HG02642 (cell line): ENCODE measurements around the gene IGF1.

Experiments
- ATAC-seq: cut with Tn5 transposase; IDR thresholded peaks from one replicate; pipeline ENCODE4 v1.9.1; 2021; ENCODE audit warnings: mild to moderate bottlenecking; ENCODE audit not compliant: unreplicated experiment, poor library complexity

IGF1 gene

GRCh38 chr12:102480406-102480805 is at the start of gene IGF1:
Gene IGF1, minus strand, starts transcription at chr12:102480563. Its CDS starts 182 bp downstream, at chr12:102480381.
- ATAC-seq = no peak

GRCh38 chr12:102528111-102528510 is 47.7 kb upstream of the IGF1 start:
- no peak for ATAC-seq

GRCh38 chr12:102527171-102527720 is 46.9 kb upstream of the IGF1 start:
- no peak for ATAC-seq

GRCh38 chr12:102526656-102527055 is 46.3 kb upstream of the IGF1 start:
- ATAC-seq = no peak

- no peak for ATAC-seq
Observed at GRCh38 chr12:102522768-102523167, 42.4 kb upstream of the IGF1 start.

- ATAC-seq = no peak
Observed at GRCh38 chr12:102521662-102522277, 41.4 kb upstream of the IGF1 start.

- no peak for ATAC-seq
Observed at GRCh38 chr12:102518871-102519270, 38.5 kb upstream of the IGF1 start.

GRCh38 chr12:102514696-102515095 is 34.3 kb upstream of the IGF1 start:
- ATAC-seq = no peak

- ATAC-seq = no peak
Observed at GRCh38 chr12:102513739-102514138, 33.4 kb upstream of the IGF1 start.

GRCh38 chr12:102513272-102513671 is 32.9 kb upstream of the IGF1 start:
- ATAC-seq = peak; percentile 82

GRCh38 chr12:102512523-102512922 is 32.2 kb upstream of the IGF1 start:
- ATAC-seq = peak; percentile 24

GRCh38 chr12:102511575-102511974 is 31.2 kb upstream of the IGF1 start:
- no peak for ATAC-seq

- ATAC-seq = no peak
Observed at GRCh38 chr12:102510463-102510862, 30.1 kb upstream of the IGF1 start.

GRCh38 chr12:102510031-102510430 is 29.7 kb upstream of the IGF1 start:
- no peak for ATAC-seq

- ATAC-seq = no peak
Observed at GRCh38 chr12:102509123-102509626, 28.8 kb upstream of the IGF1 start.

GRCh38 chr12:102508052-102508451 is 27.7 kb upstream of the IGF1 start:
- no peak for ATAC-seq

- no peak for ATAC-seq
Observed at GRCh38 chr12:102507301-102507700, 26.9 kb upstream of the IGF1 start.

- ATAC-seq = no peak
Observed at GRCh38 chr12:102504871-102505270, 24.5 kb upstream of the IGF1 start.

GRCh38 chr12:102504280-102504679 is 23.9 kb upstream of the IGF1 start:
- no peak for ATAC-seq

- ATAC-seq = no peak
Observed at GRCh38 chr12:102503831-102504230, 23.5 kb upstream of the IGF1 start.

- peak; percentile 72 for ATAC-seq
Observed at GRCh38 chr12:102503056-102503681, 22.8 kb upstream of the IGF1 start.

- ATAC-seq = no peak
Observed at GRCh38 chr12:102501773-102502172, 21.4 kb upstream of the IGF1 start.
